Inflammatory macrophage (primary cell): ENCODE measurements around the gene MRC2.
"Not testable (repeated sequence)": the region's sequence is repeated elsewhere in the genome, so short reads cannot be mapped to it uniquely, and the experiment has no call there.

Experiments used
- DNase-seq, 2 donors: peaks; one replicate each; pipeline ENCODE4 v3.0.0-alpha.2; 2020 to 2022

The MRC2 gene

GRCh38 chr17:62684179-62684578, 56.7 kb downstream of the MRC2 start:
- no peak for DNase-seq

GRCh38 chr17:62687997-62688396, 60.5 kb downstream of the MRC2 start:
- no peak for DNase-seq

- no peak for DNase-seq
These were observed 61.1 kb downstream of the MRC2 start for GRCh38 chr17:62688398-62689160.

- no peak for DNase-seq
These were observed 62.1 kb downstream of the MRC2 start for GRCh38 chr17:62689441-62690167.

- DNase-seq: no peak
These were observed 62.9 kb downstream of the MRC2 start for GRCh38 chr17:62690168-62690897.

- DNase-seq: not testable (repeated sequence)
These were observed 64.1 kb downstream of the MRC2 start for GRCh38 chr17:62691589-62691915.

GRCh38 chr17:62692159-62692651, 64.7 kb downstream of the MRC2 start:
- no peak for DNase-seq

- DNase-seq: peak in 1 of 2 donors; percentile 16
These were observed 65.4 kb downstream of the MRC2 start for GRCh38 chr17:62692721-62693431.

GRCh38 chr17:62693616-62694409, 66.3 kb downstream of the MRC2 start:
- DNase-seq: no peak

- DNase-seq: not testable (repeated sequence)
These were observed 67.7 kb downstream of the MRC2 start for GRCh38 chr17:62695093-62695738.

GRCh38 chr17:62696256-62696655, 68.8 kb downstream of the MRC2 start:
- no peak for DNase-seq

GRCh38 chr17:62696726-62697490, 69.4 kb downstream of the MRC2 start:
- DNase-seq: no peak

GRCh38 chr17:62698459-62698858, 71.0 kb downstream of the MRC2 start:
- DNase-seq: not testable (repeated sequence)

GRCh38 chr17:62700964-62701705, 73.7 kb downstream of the MRC2 start:
- no peak for DNase-seq

- DNase-seq: no peak
These were observed 74.2 kb downstream of the MRC2 start for GRCh38 chr17:62701706-62702085.

GRCh38 chr17:62702746-62703260, 75.3 kb downstream of the MRC2 start:
- no peak for DNase-seq

GRCh38 chr17:62703261-62703775, 75.8 kb downstream of the MRC2 start:
- no peak for DNase-seq

GRCh38 chr17:62703776-62704380, 76.4 kb downstream of the MRC2 start:
- peak; percentile 49 to 73 for DNase-seq
